ENCODE results near the gene DCP1B.

DNA sequence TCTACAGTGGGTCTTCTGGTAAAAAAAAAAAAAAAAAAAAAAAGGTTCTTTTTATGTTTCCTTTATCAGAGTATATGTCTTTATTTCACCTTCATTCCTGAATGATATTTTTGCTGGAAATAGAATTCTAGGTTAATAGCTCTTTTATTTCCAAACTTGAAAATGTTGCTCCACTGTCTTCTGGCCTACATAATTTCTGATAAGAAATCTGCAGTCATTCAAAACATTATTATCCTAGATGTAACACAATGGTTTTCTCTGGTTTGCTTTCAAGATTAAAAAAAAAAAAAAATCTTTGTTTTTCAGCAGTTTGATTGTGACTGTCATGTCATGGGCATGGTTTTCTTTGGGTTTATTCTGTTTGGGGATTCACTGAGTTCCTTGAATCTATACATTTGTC lies 19.5 kb downstream of the DCP1B start:
- no peak for TF ChIP-seq EZH2 (IDR thresholded peaks at IDR 0.05; ENCODE audit: insufficient read depth, poor library complexity, severe bottlenecking)
- TF ChIP-seq EZH2phosphoT487 (IDR thresholded peaks at IDR 0.05; ENCODE audit: insufficient read depth, low read depth): no peak
